ENCODE measurements around the gene ZNF467.

The ZNF467 gene

GRCh38 chr7:149804106-149804505, 30.7 kb upstream of the ZNF467 start:
- DNase-seq: no peak

GRCh38 chr7:149803551-149804074, 30.2 kb upstream of the ZNF467 start:
- DNase-seq: no peak

GRCh38 chr7:149802966-149803365, 29.6 kb upstream of the ZNF467 start:
- no peak for DNase-seq

GRCh38 chr7:149801816-149802215, 28.4 kb upstream of the ZNF467 start:
- DNase-seq: no peak

GRCh38 chr7:149801002-149801566, 27.7 kb upstream of the ZNF467 start:
- no peak for DNase-seq

GRCh38 chr7:149800169-149800555, 26.8 kb upstream of the ZNF467 start:
- no peak for DNase-seq

GRCh38 chr7:149799397-149800168, 26.2 kb upstream of the ZNF467 start:
- no peak for DNase-seq

GRCh38 chr7:149797771-149798170, 24.4 kb upstream of the ZNF467 start:
- no peak for DNase-seq

- DNase-seq: no peak
These were observed 23.0 kb upstream of the ZNF467 start for GRCh38 chr7:149796287-149796860.

- no peak for DNase-seq
These were observed 21.7 kb upstream of the ZNF467 start for GRCh38 chr7:149795126-149795525.

- DNase-seq: no peak
These were observed 21.3 kb upstream of the ZNF467 start for GRCh38 chr7:149794661-149795060.

GRCh38 chr7:149793261-149793660, 19.9 kb upstream of the ZNF467 start:
- no peak for DNase-seq

GRCh38 chr7:149792220-149792595, 18.8 kb upstream of the ZNF467 start:
- no peak for DNase-seq

- DNase-seq: no peak
These were observed 18.2 kb upstream of the ZNF467 start for GRCh38 chr7:149791411-149792219.

GRCh38 chr7:149790754-149791360, 17.5 kb upstream of the ZNF467 start:
- DNase-seq: no peak

GRCh38 chr7:149790146-149790548, 16.8 kb upstream of the ZNF467 start:
- no peak for DNase-seq

GRCh38 chr7:149789101-149789500, 15.7 kb upstream of the ZNF467 start:
- no peak for DNase-seq

- DNase-seq: no peak
These were observed 15.0 kb upstream of the ZNF467 start for GRCh38 chr7:149788300-149788851.

GRCh38 chr7:149787428-149788299, 14.3 kb upstream of the ZNF467 start:
- no peak for DNase-seq

GRCh38 chr7:149785983-149786382, 12.6 kb upstream of the ZNF467 start:
- DNase-seq: no peak

- DNase-seq: no peak
These were observed 12.0 kb upstream of the ZNF467 start for GRCh38 chr7:149785402-149785801.

GRCh38 chr7:149784251-149784608, 10.8 kb upstream of the ZNF467 start:
- DNase-seq: no peak

All from NCI-H2081 treated with DMSO at 0.1 percent for 48 hours (cell line).